Measurements from ENCODE around the gene CPLX3. TPM values are rescaled to one million over a fixed set of nuclear protein-coding genes. Genes with fewer than 3 reads are reported as not detected.
A peak's percentile ranks its signal among the peaks of the same experiment; 100 is the strongest.

The CPLX3 gene
- total and polyA plus RNA-seq, 8 donors = 0.09 TPM; not detected in 7

- TF ChIP-seq CTCF (IDR thresholded peaks at IDR 0.05) = no peak
- FAIRE-seq (no peak), ATAC-seq (no peak), DNase-seq (peak in 1 of 6 donors; percentile 60)
- H3K27me3 ChIP-seq = no peaks in the 10 kb centered on the region
- peaks cover 0 to 6% (median 0%) of the 10 kb centered on the region in 3 donors for H3K4me1 ChIP-seq
- no peaks in the 10 kb centered on the region for H3K36me3 ChIP-seq
- no peaks in the 10 kb centered on the region for H3K9me3 ChIP-seq
- WGBS, 2 donors = 55% methylated on average over 19 of the region's 19 CpGs
- intact Hi-C loops (cut with DNase I) = no loop called here
- no peak overlapping the region for H3K4me3 ChIP-seq
- H3K27ac ChIP-seq = no peak overlapping the region
Observed at GRCh38 chr15:74816624-74817369, 9.6 kb upstream of the CPLX3 start.

GRCh38 chr15:74817370-74817737 is 9.1 kb upstream of the CPLX3 start:
- H3K4me1 ChIP-seq = peaks cover 0 to 6% (median 0%) of the 10 kb centered on the region in 3 donors
- DNase-seq (peak in 1 of 6 donors; percentile 49), ATAC-seq (peak; percentile 29 to 68 (median 62)), FAIRE-seq (no peak)
- 17 to 20% methylated on average over 9 of the region's 9 CpGs for WGBS, 2 donors
- H3K27ac ChIP-seq = no peak overlapping the region
- H3K36me3 ChIP-seq = no peaks in the 10 kb centered on the region
- H3K9me3 ChIP-seq = no peaks in the 10 kb centered on the region
- no peak overlapping the region for H3K4me3 ChIP-seq
- H3K27me3 ChIP-seq = no peaks in the 10 kb centered on the region
- intact Hi-C loops (cut with DNase I) = no loop called here
- TF ChIP-seq CTCF (IDR thresholded peaks at IDR 0.05) = no peak

DNA sequence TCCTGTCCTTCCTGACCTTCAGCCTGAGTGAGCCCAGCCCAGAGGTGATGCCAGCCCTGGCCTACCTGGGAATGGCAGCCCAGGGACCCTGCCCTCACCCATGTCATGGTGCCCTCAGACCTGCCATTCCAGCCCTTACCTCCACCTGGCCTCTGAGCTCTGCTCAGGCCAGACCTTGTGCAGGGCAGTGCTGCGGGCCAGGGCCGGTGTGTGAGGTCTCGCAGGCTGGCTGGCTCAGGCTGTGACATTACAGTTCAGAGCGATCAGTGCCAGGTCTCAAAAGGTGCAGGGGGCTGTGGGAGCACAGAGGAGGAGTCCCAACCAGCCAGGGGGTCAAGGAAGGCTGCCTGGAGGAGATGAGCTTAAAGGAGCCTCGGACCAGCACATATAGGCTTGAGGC is 6.4 kb upstream of the CPLX3 start:
- no peaks in the 10 kb centered on the region for H3K36me3 ChIP-seq
- no peak for FAIRE-seq
- H3K27ac ChIP-seq = no peak overlapping the region
- 87 to 95% methylated on average over 5 of the region's 5 CpGs for WGBS, 2 donors
- peaks cover 0 to 1% (median 0%) of the 10 kb centered on the region in 3 donors for H3K4me1 ChIP-seq
- peak in 1 of 6 donors; percentile 33 for DNase-seq
- H3K4me3 ChIP-seq = no peak overlapping the region
- no peak for ATAC-seq
- intact Hi-C loops (cut with DNase I) = no loop called here
- no peaks in the 10 kb centered on the region for H3K9me3 ChIP-seq
- no peak for TF ChIP-seq CTCF (IDR thresholded peaks at IDR 0.05)
- no peaks in the 10 kb centered on the region for H3K27me3 ChIP-seq

- no peak for TF ChIP-seq CTCF (IDR thresholded peaks at IDR 0.05)
- no peak for FAIRE-seq
- H3K36me3 ChIP-seq = no peaks in the 10 kb centered on the region
Observed at GRCh38 chr15:74821091-74821789, 5.2 kb upstream of the CPLX3 start.

GRCh38 chr15:74821790-74822158 is 4.7 kb upstream of the CPLX3 start:
- H3K4me1 ChIP-seq = no peaks in the 10 kb centered on the region
- intact Hi-C loops (cut with DNase I) = no loop called here
- H3K36me3 ChIP-seq = no peaks in the 10 kb centered on the region
- no peaks in the 10 kb centered on the region for H3K9me3 ChIP-seq
- ATAC-seq = no peak
- no peak overlapping the region for H3K27ac ChIP-seq
- no peak for FAIRE-seq
- DNase-seq = no peak
- WGBS, 2 donors = 76 to 81% methylated on average over 7 of the region's 7 CpGs
- H3K27me3 ChIP-seq = no peaks in the 10 kb centered on the region
- TF ChIP-seq CTCF (IDR thresholded peaks at IDR 0.05) = no peak
- H3K4me3 ChIP-seq = no peak overlapping the region

More at GRCh38 chr15:74821091-74821789, 5.2 kb upstream of the CPLX3 start:
- ATAC-seq (no peak), DNase-seq (peak in 1 of 6 donors; percentile 38)
- no peak overlapping the region for H3K27ac ChIP-seq
- H3K4me1 ChIP-seq = no peaks in the 10 kb centered on the region
- H3K4me3 ChIP-seq = no peak overlapping the region
- intact Hi-C loops (cut with DNase I) = no loop called here
- WGBS, 2 donors = 57 to 72% methylated on average over 11 of the region's 11 CpGs
- H3K9me3 ChIP-seq = no peaks in the 10 kb centered on the region
- no peaks in the 10 kb centered on the region for H3K27me3 ChIP-seq

Measured in pancreas (tissue), 10 donors.